ENCODE measurements around the gene HDC.

HDC gene

GRCh38 chr15:50210462-50211157 is 54.9 kb downstream of the HDC start:
- H3K9ac ChIP-seq (ENCODE audit: low read length in 5 of 5): no peak overlapping the region
- no peaks in the 10 kb centered on the region for H3K4me1 ChIP-seq (ENCODE audit: control insufficient read depth in 5 of 5, insufficient read depth in 5 of 5, low read length in 5 of 5)
- no peak overlapping the region for H3K4me3 ChIP-seq (ENCODE audit: low read depth in 1 of 5, low read length in 5 of 5)
- H3K27ac ChIP-seq (ENCODE audit: low read depth, low read length): no peak overlapping the region
- peaks cover 0 to 10% (median 4%) of the 10 kb centered on the region in 5 donors for H3K9me3 ChIP-seq (ENCODE audit: control insufficient read depth in 5 of 5, low read length in 5 of 5)
- no peaks in the 10 kb centered on the region for H3K36me3 ChIP-seq (ENCODE audit: control insufficient read depth in 5 of 5, insufficient read depth in 5 of 5, low read length in 5 of 5)
- no peaks in the 10 kb centered on the region for H3K27me3 ChIP-seq (ENCODE audit: control insufficient read depth in 5 of 5, insufficient read depth in 4 of 5, low read length in 5 of 5)

GRCh38 chr15:50209809-50210208 is 55.7 kb downstream of the HDC start:
- Histone ChIP-seq H3K27ac (ENCODE audit: low read depth, low read length) (no peak overlapping the region), H3K4me1 (ENCODE audit: control insufficient read depth in 5 of 5, insufficient read depth in 5 of 5, low read length in 5 of 5) (no peaks in the 10 kb centered on the region), H3K9ac (ENCODE audit: low read length in 5 of 5) (no peak overlapping the region), H3K9me3 (ENCODE audit: control insufficient read depth in 5 of 5, low read length in 5 of 5) (peaks cover 0 to 10% (median 4%) of the 10 kb centered on the region in 5 donors), H3K27me3 (ENCODE audit: control insufficient read depth in 5 of 5, insufficient read depth in 4 of 5, low read length in 5 of 5) (no peaks in the 10 kb centered on the region), H3K4me3 (ENCODE audit: low read depth in 1 of 5, low read length in 5 of 5) (no peak overlapping the region), H3K36me3 (ENCODE audit: control insufficient read depth in 5 of 5, insufficient read depth in 5 of 5, low read length in 5 of 5) (no peaks in the 10 kb centered on the region)

- no peaks in the 10 kb centered on the region for H3K36me3 ChIP-seq (ENCODE audit: control insufficient read depth in 5 of 5, insufficient read depth in 5 of 5, low read length in 5 of 5)
- H3K4me3 ChIP-seq (ENCODE audit: low read depth in 1 of 5, low read length in 5 of 5): no peak overlapping the region
These were observed 59.5 kb downstream of the HDC start for GRCh38 chr15:50206020-50206419.

GRCh38 chr15:50202003-50202402 is 63.5 kb downstream of the HDC start:
- Histone ChIP-seq H3K4me1 (ENCODE audit: control insufficient read depth in 5 of 5, insufficient read depth in 5 of 5, low read length in 5 of 5) (no peaks in the 10 kb centered on the region), H3K4me3 (ENCODE audit: low read depth in 1 of 5, low read length in 5 of 5) (no peak overlapping the region), H3K9me3 (ENCODE audit: control insufficient read depth in 5 of 5, low read length in 5 of 5) (no peaks in the 10 kb centered on the region), H3K27me3 (ENCODE audit: control insufficient read depth in 5 of 5, insufficient read depth in 4 of 5, low read length in 5 of 5) (no peaks in the 10 kb centered on the region), H3K9ac (ENCODE audit: low read length in 5 of 5) (no peak overlapping the region), H3K36me3 (ENCODE audit: control insufficient read depth in 5 of 5, insufficient read depth in 5 of 5, low read length in 5 of 5) (no peaks in the 10 kb centered on the region), H3K27ac (ENCODE audit: low read depth, low read length) (no peak overlapping the region)

More at GRCh38 chr15:50206020-50206419, 59.5 kb downstream of the HDC start:
- Histone ChIP-seq H3K9ac (ENCODE audit: low read length in 5 of 5) (no peak overlapping the region), H3K27me3 (ENCODE audit: control insufficient read depth in 5 of 5, insufficient read depth in 4 of 5, low read length in 5 of 5) (no peaks in the 10 kb centered on the region), H3K4me1 (ENCODE audit: control insufficient read depth in 5 of 5, insufficient read depth in 5 of 5, low read length in 5 of 5) (no peaks in the 10 kb centered on the region), H3K9me3 (ENCODE audit: control insufficient read depth in 5 of 5, low read length in 5 of 5) (no peaks in the 10 kb centered on the region), H3K27ac (ENCODE audit: low read depth, low read length) (no peak overlapping the region)

GRCh38 chr15:50192926-50193620 is 72.5 kb downstream of the HDC start:
- H3K36me3 ChIP-seq (ENCODE audit: control insufficient read depth in 5 of 5, insufficient read depth in 5 of 5, low read length in 5 of 5): no peaks in the 10 kb centered on the region
- H3K9me3 ChIP-seq (ENCODE audit: control insufficient read depth in 5 of 5, low read length in 5 of 5): no peaks in the 10 kb centered on the region
- peaks cover 0 to 3% (median 0%) of the 10 kb centered on the region in 5 donors for H3K4me1 ChIP-seq (ENCODE audit: control insufficient read depth in 5 of 5, insufficient read depth in 5 of 5, low read length in 5 of 5)
- no peaks in the 10 kb centered on the region for H3K27me3 ChIP-seq (ENCODE audit: control insufficient read depth in 5 of 5, insufficient read depth in 4 of 5, low read length in 5 of 5)
- H3K4me3 ChIP-seq (ENCODE audit: low read depth in 1 of 5, low read length in 5 of 5): no peak overlapping the region
- H3K9ac ChIP-seq (ENCODE audit: low read length in 5 of 5): no peak overlapping the region
- no peak overlapping the region for H3K27ac ChIP-seq (ENCODE audit: low read depth, low read length)

GRCh38 chr15:50192164-50192563 is 73.4 kb downstream of the HDC start:
- Histone ChIP-seq H3K36me3 (ENCODE audit: control insufficient read depth in 5 of 5, insufficient read depth in 5 of 5, low read length in 5 of 5) (no peaks in the 10 kb centered on the region), H3K27me3 (ENCODE audit: control insufficient read depth in 5 of 5, insufficient read depth in 4 of 5, low read length in 5 of 5) (no peaks in the 10 kb centered on the region), H3K9me3 (ENCODE audit: control insufficient read depth in 5 of 5, low read length in 5 of 5) (no peaks in the 10 kb centered on the region), H3K27ac (ENCODE audit: low read depth, low read length) (no peak overlapping the region), H3K4me1 (ENCODE audit: control insufficient read depth in 5 of 5, insufficient read depth in 5 of 5, low read length in 5 of 5) (peaks cover 0 to 5% (median 0%) of the 10 kb centered on the region in 5 donors), H3K9ac (ENCODE audit: low read length in 5 of 5) (no peak overlapping the region), H3K4me3 (ENCODE audit: low read depth in 1 of 5, low read length in 5 of 5) (no peak overlapping the region)
